ENCODE data around the gene MEF2C.

- no peak for TF ChIP-seq CTCF (IDR thresholded peaks at IDR 0.05; ENCODE audit: low read depth, low read length, poor library complexity, severe bottlenecking)
- no peak for TF ChIP-seq EZH2phosphoT487 (IDR thresholded peaks at IDR 0.05; ENCODE audit: borderline replicate concordance, low read length)
Measured at GRCh38 chr5:88881571-88881971, 1.4 kb downstream of the MEF2C start.

Data from DOHH2 (cell line).